Neural crest cell (in vitro differentiated cells): ENCODE results near the gene MBD3. TPM values are rescaled to one million over a fixed set of nuclear protein-coding genes. Genes with fewer than 3 reads are reported as not detected.
"Not testable (repeated sequence)": the region's sequence is repeated elsewhere in the genome, so short reads cannot be mapped to it uniquely, and the experiment has no call there.

Experiments used
- DNase-seq: peaks from one replicate; pipeline ENCODE4 v3.0.0; 2021; ENCODE audit warnings: low read depth, mixed read lengths, low spot score
- H3K27ac Mint-ChIP-seq: one replicate; pipeline ENCODE4 v1.8.0; 2021; ENCODE audit warnings: mild to moderate bottlenecking, mixed read lengths; ENCODE audit not compliant: unreplicated experiment
- H3K27me3 Mint-ChIP-seq: 2 replicates; pipeline ENCODE4 v1.8.0; 2021; ENCODE audit warnings: low read depth, mild to moderate bottlenecking, mixed read lengths
- H3K36me3 Mint-ChIP-seq: 2 replicates; pipeline ENCODE4 v1.8.0; 2021; ENCODE audit warnings: low read depth, mild to moderate bottlenecking, mixed read lengths
- H3K4me1 Mint-ChIP-seq: 2 replicates; pipeline ENCODE4 v1.8.0; 2021; ENCODE audit warnings: mixed read lengths
- H3K4me3 Mint-ChIP-seq: one replicate; pipeline ENCODE4 v1.8.0; 2021; ENCODE audit warnings: mild to moderate bottlenecking, mixed read lengths
- H3K9me3 Mint-ChIP-seq: 2 replicates; pipeline ENCODE4 v1.8.0; 2021; ENCODE audit warnings: mixed read lengths
- CTCF ChIP-seq: fragments of 200-600 bp; sonication (generic); conservative IDR thresholded peaks from 2 replicates; pipeline ENCODE4 v1.5.0; 2021; ENCODE audit warnings: antibody characterized with exemption, mild to moderate bottlenecking
- total RNA-seq: library from RNA; stranded (reverse); gene quantifications from 2 replicates; pipeline ENCODE4 v1.2.1, GENCODE V29; 2021

MBD3 gene
- total RNA-seq, 1 donor from 2014 or later, result 168 TPM

- Mint-ChIP-seq H3K9me3 (no peaks in the 10 kb centered on the region), H3K27ac (no peak overlapping the region), H3K4me1 (no peaks in the 10 kb centered on the region), H3K4me3 (no peak overlapping the region), H3K36me3 (no peaks in the 10 kb centered on the region), H3K27me3 (peaks cover 2% of the 10 kb centered on the region)
- TF ChIP-seq CTCF, result no peak
- DNase-seq, result no peak
Measured at GRCh38 chr19:1534972-1535371, 57.7 kb downstream of the MBD3 start.

- DNase-seq, result no peak
- Mint-ChIP-seq H3K4me1 (no peaks in the 10 kb centered on the region), H3K27me3 (peaks cover 2% of the 10 kb centered on the region), H3K36me3 (no peaks in the 10 kb centered on the region), H3K27ac (no peak overlapping the region), H3K4me3 (no peak overlapping the region), H3K9me3 (no peaks in the 10 kb centered on the region)
- no peak for TF ChIP-seq CTCF
Measured at GRCh38 chr19:1533510-1534150, 59.0 kb downstream of the MBD3 start.

- Mint-ChIP-seq H3K9me3 (no peaks in the 10 kb centered on the region), H3K36me3 (no peaks in the 10 kb centered on the region), H3K4me3 (no peak overlapping the region), H3K27me3 (peaks cover 9% of the 10 kb centered on the region), H3K4me1 (no peaks in the 10 kb centered on the region), H3K27ac (no peak overlapping the region)
- TF ChIP-seq CTCF, result no peak
- no peak for DNase-seq
Measured at GRCh38 chr19:1532003-1532402, 60.7 kb downstream of the MBD3 start.

- H3K9me3 Mint-ChIP-seq, result no peaks in the 10 kb centered on the region
- no peak overlapping the region for H3K4me3 Mint-ChIP-seq
- TF ChIP-seq CTCF, result no peak
- H3K27ac Mint-ChIP-seq, result no peak overlapping the region
- peaks cover 11% of the 10 kb centered on the region for H3K27me3 Mint-ChIP-seq
- DNase-seq, result no peak
- no peaks in the 10 kb centered on the region for H3K36me3 Mint-ChIP-seq
- H3K4me1 Mint-ChIP-seq, result no peaks in the 10 kb centered on the region
Measured at GRCh38 chr19:1531587-1531986, 61.1 kb downstream of the MBD3 start.

GRCh38 chr19:1530856-1531255 is 61.8 kb downstream of the MBD3 start:
- not testable (repeated sequence) for H3K4me3 Mint-ChIP-seq, H3K36me3 Mint-ChIP-seq

GRCh38 chr19:1529430-1529816 is 63.2 kb downstream of the MBD3 start:
- H3K27me3 Mint-ChIP-seq, result peaks cover 33% of the 10 kb centered on the region
- H3K27ac Mint-ChIP-seq, result no peak overlapping the region
- no peak overlapping the region for H3K4me3 Mint-ChIP-seq
- H3K9me3 Mint-ChIP-seq, result no peaks in the 10 kb centered on the region
- no peaks in the 10 kb centered on the region for H3K36me3 Mint-ChIP-seq
- peaks cover 5% of the 10 kb centered on the region for H3K4me1 Mint-ChIP-seq
- TF ChIP-seq CTCF, result no peak
- no peak for DNase-seq

More at GRCh38 chr19:1530856-1531255, 61.8 kb downstream of the MBD3 start:
- H3K4me1 Mint-ChIP-seq, H3K9me3 Mint-ChIP-seq, DNase-seq, H3K27ac Mint-ChIP-seq: not testable (repeated sequence)
- H3K27me3 Mint-ChIP-seq, result peaks cover 18% of the 10 kb centered on the region
